NK-92 treated with Interleukin-12 subunit alpha and Interleukin-12 subunit beta, amount 100 ng/mL, for 24 hours (cell line): ENCODE measurements around the gene WDR27.
A peak's percentile ranks its signal among the peaks of the same experiment; 100 is the strongest.
"Not testable (repeated sequence)": the region's sequence is repeated elsewhere in the genome, so short reads cannot be mapped to it uniquely, and the experiment has no call there.

Source experiments
- DNase-seq: peaks from one replicate; lab custom pipeline; 2025; lab: John Stamatoyannopoulos, UW

Gene WDR27

GRCh38 chr6:169601129-169601528 lies 100.7 kb downstream of the WDR27 start:
- DNase-seq = not testable (repeated sequence)

- no peak for DNase-seq
Observed at GRCh38 chr6:169592558-169592957, 109.3 kb downstream of the WDR27 start.

GRCh38 chr6:169591616-169592015 lies 110.2 kb downstream of the WDR27 start:
- DNase-seq = no peak

DNA sequence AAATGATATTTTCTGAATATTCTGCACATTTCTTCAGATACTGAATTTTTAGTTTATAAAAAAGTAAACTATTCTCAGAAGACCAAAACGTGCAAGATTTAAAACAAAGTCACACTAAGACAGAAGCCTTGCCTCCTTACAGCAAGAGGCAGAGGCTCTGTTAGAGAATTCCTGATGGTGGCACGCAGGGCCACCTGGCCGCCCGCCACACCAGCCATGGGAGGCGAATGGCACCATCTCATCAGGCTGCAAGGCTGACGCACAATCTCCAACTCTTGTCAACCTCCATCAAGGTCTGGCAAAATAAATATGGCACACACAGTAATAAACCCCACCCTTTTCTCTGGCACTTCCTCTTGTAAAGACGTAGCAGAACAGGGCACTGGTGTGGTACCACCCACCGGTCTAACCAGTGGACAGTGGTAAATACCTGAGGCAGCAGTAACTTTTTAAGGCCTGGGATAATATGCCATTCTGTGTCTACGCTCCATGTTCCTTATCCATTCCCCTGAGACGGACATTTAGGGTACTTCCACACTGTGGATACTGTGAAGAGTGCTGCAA lies 111.4 kb downstream of the WDR27 start:
- no peak for DNase-seq

DNA sequence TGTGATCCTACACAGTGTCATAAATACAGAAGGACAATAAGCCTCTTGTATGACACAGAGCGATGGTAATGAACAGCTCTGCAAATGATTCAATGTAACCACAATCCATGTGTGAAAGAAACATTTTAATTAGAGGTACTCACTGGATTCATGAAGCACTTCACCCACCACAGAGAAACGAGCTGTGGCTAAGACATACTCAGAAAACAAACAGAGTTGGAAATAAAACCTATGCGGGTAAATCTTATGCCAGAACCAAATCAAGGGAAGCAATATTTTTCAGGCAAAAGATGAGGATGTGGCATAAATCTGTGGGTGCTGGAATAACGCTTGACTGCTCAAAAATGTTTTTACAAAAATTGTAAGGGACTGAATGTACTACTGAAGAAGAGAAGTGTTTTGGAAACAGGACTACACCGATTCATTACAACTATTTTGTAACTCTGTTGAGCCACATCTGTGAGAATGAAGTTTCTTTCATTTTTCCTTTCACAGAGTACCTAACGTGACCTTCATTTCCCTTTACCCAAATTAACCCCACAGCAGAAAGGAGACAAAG lies 112.1 kb downstream of the WDR27 start:
- no peak for DNase-seq

GRCh38 chr6:169589293-169589692 lies 112.5 kb downstream of the WDR27 start:
- DNase-seq = peak; percentile 19

DNA sequence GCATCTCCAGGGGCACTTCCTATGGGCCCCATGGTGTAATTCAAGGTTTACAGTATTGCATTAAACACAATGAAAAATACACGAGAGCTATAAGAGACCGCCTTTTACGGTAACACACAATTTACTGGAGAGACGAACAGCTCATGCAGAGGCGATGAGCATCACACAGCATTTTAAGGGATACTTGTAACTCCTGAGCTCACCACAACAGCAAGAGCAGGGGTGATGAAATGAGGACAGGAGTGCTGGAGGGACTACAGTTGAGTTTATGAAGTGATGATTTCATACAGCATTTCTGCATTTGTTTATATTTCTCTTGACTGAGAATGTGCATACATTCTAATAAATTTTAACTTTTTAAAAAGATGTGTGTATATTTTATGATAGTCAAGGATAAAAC lies 113.9 kb downstream of the WDR27 start:
- DNase-seq = no peak

- DNase-seq = no peak
Observed at GRCh38 chr6:169583886-169584541, 117.8 kb downstream of the WDR27 start.

- DNase-seq = no peak
Observed at GRCh38 chr6:169579407-169580111, 122.3 kb downstream of the WDR27 start.

DNA sequence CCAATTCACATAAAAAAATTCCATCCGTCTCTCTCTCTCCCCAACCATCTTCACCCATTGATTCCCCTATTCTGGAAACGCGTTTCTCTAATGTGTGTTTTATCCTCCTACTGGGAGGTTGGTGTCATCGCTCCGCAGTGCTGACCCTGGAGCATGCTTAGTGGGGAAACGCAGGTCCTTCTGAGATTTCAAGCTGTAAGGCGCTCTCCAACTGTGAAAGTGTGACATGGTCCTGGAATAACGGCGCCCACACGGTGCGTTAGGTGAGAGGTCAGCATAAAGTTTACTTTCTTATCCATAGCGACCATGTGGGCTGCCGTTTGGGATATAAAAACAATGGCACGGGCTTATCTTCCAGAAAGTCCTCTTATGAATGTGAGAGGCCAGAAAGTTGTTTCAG lies 123.9 kb downstream of the WDR27 start:
- no peak for DNase-seq

DNA sequence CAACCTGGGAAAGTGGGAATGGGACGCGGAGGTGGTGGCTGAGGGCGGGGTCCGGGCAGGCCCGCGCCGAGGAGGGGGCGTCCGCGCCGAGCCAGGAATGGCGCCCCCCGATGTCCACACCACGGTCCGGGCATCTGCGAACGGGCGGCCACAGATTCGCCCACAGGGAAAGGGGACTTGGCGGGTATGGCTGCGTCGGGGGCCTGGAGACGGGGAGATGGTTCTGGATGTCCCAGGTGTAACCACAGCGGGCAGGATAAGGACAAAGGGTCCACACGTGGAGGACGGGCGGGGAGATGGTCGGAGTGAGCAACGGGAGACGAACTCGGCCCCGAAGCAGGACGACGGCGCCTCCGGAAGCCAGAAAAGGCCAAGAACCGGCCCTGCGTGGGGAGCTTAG lies 124.6 kb downstream of the WDR27 start:
- DNase-seq = no peak

DNA sequence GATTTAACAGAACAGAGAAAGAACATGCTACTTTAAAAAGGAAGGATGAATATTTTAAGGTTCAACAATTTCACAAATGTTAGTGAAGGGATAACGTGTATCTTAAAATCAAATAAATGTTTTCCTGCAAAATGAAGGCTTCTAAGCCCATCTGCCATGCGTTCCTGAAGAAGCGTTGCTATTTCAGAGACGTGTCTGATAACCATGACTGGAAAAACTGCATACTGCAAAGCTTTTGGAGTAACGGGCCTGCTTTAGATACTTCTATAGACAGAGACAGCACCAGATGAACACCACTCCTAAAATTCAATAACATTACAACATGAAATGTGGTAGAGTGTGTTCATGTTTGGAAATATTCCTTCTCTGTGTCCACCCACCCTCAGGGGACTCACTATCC lies 126.0 kb downstream of the WDR27 start:
- DNase-seq = no peak

- DNase-seq = no peak
Observed at GRCh38 chr6:169575365-169575764, 126.5 kb downstream of the WDR27 start.

- DNase-seq = no peak
Observed at GRCh38 chr6:169574420-169574819, 127.4 kb downstream of the WDR27 start.

DNA sequence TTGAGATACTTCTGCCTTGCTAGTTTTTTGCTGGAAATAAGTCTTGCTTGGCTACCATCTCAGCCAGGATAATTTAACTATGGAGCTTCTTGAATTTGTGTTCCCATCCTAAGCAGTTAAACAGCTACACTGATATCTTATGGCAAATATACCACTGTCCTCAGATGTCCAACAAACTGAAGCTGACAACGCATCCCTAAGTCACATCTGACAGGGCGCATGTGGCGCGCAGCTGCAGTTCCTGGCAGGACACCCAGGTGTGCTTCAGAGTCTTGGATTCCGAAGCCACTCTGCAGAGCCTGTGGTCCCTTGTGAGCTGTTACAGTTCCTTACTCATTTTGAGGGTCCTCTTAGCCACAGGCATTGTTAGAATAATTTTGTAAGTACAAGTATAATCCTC lies 127.9 kb downstream of the WDR27 start:
- DNase-seq = no peak

DNA sequence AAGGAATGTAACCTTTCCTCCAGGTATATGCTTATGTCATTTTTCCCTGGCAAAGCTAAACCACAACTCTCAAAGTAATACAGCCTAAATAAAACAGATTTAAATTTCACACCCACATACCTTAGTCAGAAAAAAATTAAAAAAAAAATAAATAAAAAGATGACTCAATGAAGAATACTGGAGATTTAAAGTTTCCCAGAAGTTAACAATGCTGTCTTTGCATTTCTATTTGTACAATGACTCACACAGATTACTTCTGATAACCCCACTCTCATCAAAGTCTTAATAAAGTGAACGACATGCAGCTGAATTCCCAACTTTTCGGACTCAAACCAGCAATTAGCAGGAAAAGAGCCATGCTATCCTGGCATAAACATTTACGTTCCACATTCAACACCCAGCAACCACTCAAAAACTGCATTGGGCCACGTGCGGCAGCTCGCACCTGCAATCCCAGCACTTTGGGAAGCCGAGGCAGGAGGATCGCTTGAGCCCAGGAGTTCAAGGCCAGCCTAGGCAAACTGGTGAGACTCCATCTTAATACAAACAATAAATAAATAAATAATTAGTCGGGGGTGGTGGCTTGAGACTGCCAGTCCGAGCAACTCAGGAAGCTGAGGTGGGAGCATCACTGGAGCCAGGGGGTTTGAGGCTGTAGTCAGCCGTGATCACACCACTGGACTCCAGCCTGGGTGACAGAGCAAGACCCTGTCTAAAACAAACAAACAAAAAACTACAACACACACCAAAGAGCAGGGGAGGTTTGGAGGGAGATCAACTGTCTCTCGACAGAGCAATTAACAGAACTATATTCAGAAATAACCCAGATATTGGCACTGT lies 130.5 kb downstream of the WDR27 start:
- DNase-seq = no peak

DNA sequence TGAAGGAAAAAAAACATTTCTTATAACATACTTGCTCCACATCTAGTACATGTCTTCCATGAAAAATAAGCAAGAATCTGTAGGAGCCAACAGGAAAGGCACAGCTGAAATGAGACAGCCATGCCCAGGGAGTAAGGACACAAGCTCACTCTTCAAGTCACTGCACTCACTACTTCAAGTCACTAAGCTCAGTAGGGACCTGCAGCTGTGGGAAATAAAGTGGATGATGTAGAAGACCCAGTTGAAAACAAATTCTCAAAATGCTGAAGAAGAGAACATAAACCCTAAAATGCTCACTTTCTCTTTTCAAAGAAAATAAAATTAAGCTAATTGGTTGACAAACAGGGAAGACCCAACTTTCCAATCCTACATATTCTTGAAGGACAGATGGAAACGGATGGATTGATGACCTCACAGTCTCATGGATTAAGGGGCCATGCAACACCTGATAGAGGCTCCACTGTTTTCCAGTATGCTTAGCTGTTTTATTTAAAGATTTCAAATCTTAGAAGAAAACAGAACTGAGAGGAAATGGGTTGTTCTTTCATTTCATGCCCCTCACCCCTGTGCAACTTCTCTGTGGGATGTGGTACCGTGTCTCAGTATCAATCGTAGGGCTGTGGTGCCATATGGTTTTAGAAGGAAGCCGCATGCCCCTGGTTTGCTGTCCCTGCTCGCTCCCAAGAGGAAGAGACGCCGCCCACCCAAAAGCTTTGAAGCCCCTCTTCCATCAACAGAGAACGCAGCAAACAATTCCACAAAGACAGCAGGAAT lies 133.3 kb downstream of the WDR27 start:
- no peak for DNase-seq

- no peak for DNase-seq
Observed at GRCh38 chr6:169567819-169568218, 134.0 kb downstream of the WDR27 start.

DNA sequence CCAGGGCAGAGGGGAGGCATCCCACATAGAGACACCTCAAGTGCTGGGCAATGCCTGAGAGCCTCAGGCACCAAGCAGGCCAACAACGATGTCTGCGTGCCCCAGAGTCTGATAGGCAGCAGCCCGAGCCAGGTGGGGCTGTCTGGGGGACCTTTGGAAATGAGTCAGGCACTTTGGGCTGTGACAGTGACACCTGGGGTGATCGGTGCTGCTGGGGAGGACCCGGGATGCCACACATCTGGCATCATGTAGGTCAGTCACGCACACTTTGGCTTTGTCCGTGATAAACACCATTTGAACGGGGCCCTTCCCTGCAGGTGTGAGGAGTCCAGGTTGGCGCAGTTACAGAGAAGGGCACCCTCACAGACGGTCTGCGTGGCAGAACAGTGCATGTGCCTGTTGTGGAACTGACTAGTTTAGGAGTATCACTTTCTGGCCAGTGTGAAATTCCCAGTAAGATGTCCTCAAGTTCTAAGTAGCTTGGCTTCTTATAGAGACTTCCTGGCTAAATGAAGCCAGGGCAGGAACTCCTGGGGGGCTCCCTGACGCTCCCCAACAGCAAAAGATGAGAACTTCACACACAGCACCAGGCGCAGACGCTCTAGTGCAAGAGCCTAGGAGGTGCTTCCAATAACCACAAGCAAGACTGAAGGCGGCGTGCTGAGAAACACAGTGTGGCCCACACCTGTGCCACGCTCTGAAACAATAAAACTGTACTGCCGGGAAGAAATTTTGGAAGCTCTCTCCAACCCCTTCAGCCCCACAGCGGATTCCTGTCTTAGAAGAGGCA lies 134.7 kb downstream of the WDR27 start:
- DNase-seq = no peak

- no peak for DNase-seq
Observed at GRCh38 chr6:169566319-169566718, 135.5 kb downstream of the WDR27 start.
